WTC11 (cell line): ENCODE data around the gene OR14J1. TPM values are rescaled to one million over a fixed set of nuclear protein-coding genes. Genes with fewer than 3 reads are reported as not detected.

Source experiments
- ATAC-seq: fragments of 200-7000 bp; cut with Tn5 transposase; 2 replicates; pipeline ENCODE4 v1.10.0; 2021; ENCODE audit warnings: mild to moderate bottlenecking, moderate library complexity
- CTCF ChIA-PET: fragments of 300-600 bp; sonication (Branson Sonifier 250); formaldehyde crosslinking; loops from one replicate; lab custom pipeline; 2021; ENCODE audit warnings: antibody characterized with exemption; lab: Charles Lee
- POLR2A ChIA-PET: fragments of 350-600 bp; sonication (Branson Sonifier 250); formaldehyde crosslinking; loops from one replicate; lab custom pipeline; 2021; ENCODE audit warnings: antibody characterized with exemption; lab: Charles Lee
- DNase-seq: peaks from one replicate; pipeline ENCODE4 v3.0.0; 2021; ENCODE audit warnings: low spot score
- H3K27ac Mint-ChIP-seq: 2 replicates; pipeline ENCODE4 v1.8.0; 2021; ENCODE audit warnings: mixed read lengths
- H3K27me3 Mint-ChIP-seq: 2 replicates; pipeline ENCODE4 v1.8.0; 2021; ENCODE audit warnings: low read depth, mild to moderate bottlenecking, moderate library complexity, mixed read lengths
- H3K36me3 Mint-ChIP-seq: 2 replicates; pipeline ENCODE4 v1.8.0; 2021; ENCODE audit warnings: mixed read lengths
- H3K4me1 Mint-ChIP-seq: 2 replicates; pipeline ENCODE4 v1.8.0; 2022; ENCODE audit warnings: mixed read lengths
- H3K4me3 Mint-ChIP-seq: 2 replicates; pipeline ENCODE4 v1.8.0; 2021; ENCODE audit warnings: mild to moderate bottlenecking, moderate library complexity, mixed read lengths
- H3K9me3 Mint-ChIP-seq: 2 replicates; pipeline ENCODE4 v1.8.0; 2021; ENCODE audit warnings: mixed read lengths
- CBFB ChIP-seq: sonication (generic); formaldehyde crosslinking; IDR thresholded peaks from 2 replicates; pipeline ENCODE4 v1.8.1; 2022; ENCODE audit warnings: mild to moderate bottlenecking, low read depth, missing genetic modification reagents
- EMX1 ChIP-seq: fragments of 250-450 bp; sonication (Bioruptor Pico); IDR thresholded peaks from 2 replicates; pipeline ENCODE4 v1.8.0; 2021; ENCODE audit warnings: mild to moderate bottlenecking
- ETV6 ChIP-seq: sonication (generic); formaldehyde crosslinking; IDR thresholded peaks from 2 replicates; pipeline ENCODE4 v1.8.1; 2022; ENCODE audit warnings: mild to moderate bottlenecking, missing genetic modification reagents
- FOXJ3 ChIP-seq: sonication (generic); formaldehyde crosslinking; IDR thresholded peaks from 2 replicates; pipeline ENCODE4 v1.9.0; 2021; ENCODE audit warnings: missing genetic modification reagents, mild to moderate bottlenecking, borderline replicate concordance
- JAZF1 ChIP-seq: fragments of 250-450 bp; sonication (Bioruptor Pico); IDR thresholded peaks from 2 replicates; pipeline ENCODE4 v1.9.0; 2021; ENCODE audit warnings: moderate library complexity, mild to moderate bottlenecking, inconsistent platforms
- MXD4 ChIP-seq: fragments of 250-450 bp; sonication (Bioruptor Pico); IDR thresholded peaks from 2 replicates; pipeline ENCODE4 v1.8.0; 2021; ENCODE audit warnings: mild to moderate bottlenecking, moderate library complexity, borderline replicate concordance
- NFATC4 ChIP-seq: fragments of 250-450 bp; sonication (Bioruptor Pico); IDR thresholded peaks from 2 replicates; pipeline ENCODE4 v1.9.0; 2021; ENCODE audit warnings: mild to moderate bottlenecking
- NFYB ChIP-seq: sonication (generic); formaldehyde crosslinking; conservative IDR thresholded peaks from 2 replicates; pipeline ENCODE4 v1.8.0; 2022; ENCODE audit warnings: low read depth, missing genetic modification reagents
- NR1H2 ChIP-seq: sonication (generic); formaldehyde crosslinking; IDR thresholded peaks from 2 replicates; pipeline ENCODE4 v1.9.0; 2021; ENCODE audit warnings: mild to moderate bottlenecking, moderate library complexity, missing genetic modification reagents
- OVOL2 ChIP-seq: fragments of 250-450 bp; sonication (Bioruptor Pico); IDR thresholded peaks from 2 replicates; pipeline ENCODE4 v1.9.0; 2021; ENCODE audit warnings: mild to moderate bottlenecking, borderline replicate concordance
- SMAD4 ChIP-seq: sonication (generic); formaldehyde crosslinking; IDR thresholded peaks from 2 replicates; pipeline ENCODE4 v1.8.0; 2022; ENCODE audit warnings: mild to moderate bottlenecking, missing genetic modification reagents
- TP53 ChIP-seq: sonication (generic); formaldehyde crosslinking; IDR thresholded peaks from 2 replicates; pipeline ENCODE4 v1.8.1; 2023; ENCODE audit warnings: mild to moderate bottlenecking, missing genetic modification reagents
- ZNF317 ChIP-seq: sonication (generic); formaldehyde crosslinking; IDR thresholded peaks from 2 replicates; pipeline ENCODE4 v1.8.1; 2023; ENCODE audit warnings: low read depth, mild to moderate bottlenecking, moderate library complexity, missing genetic modification reagents, borderline replicate concordance
- ZNF396 ChIP-seq: fragments of 250-450 bp; sonication (Bioruptor Pico); IDR thresholded peaks from 2 replicates; pipeline ENCODE4 v1.8.0; 2021; ENCODE audit warnings: mild to moderate bottlenecking, moderate library complexity, borderline replicate concordance
- ZNF671 ChIP-seq: fragments of 250-450 bp; sonication (Bioruptor Pico); IDR thresholded peaks from 2 replicates; pipeline ENCODE4 v1.8.0; 2021; ENCODE audit warnings: mild to moderate bottlenecking
- total RNA-seq: library from RNA; stranded (reverse); gene quantifications from 3 replicates; pipeline ENCODE4 v1.2.3, GENCODE V29; 2021
- TF ChIP-seq, protein P1 (sequence below): sonication (generic); formaldehyde crosslinking; IDR thresholded peaks from 2 replicates; pipeline ENCODE4 v1.8.0; 2022; ENCODE audit warnings: mild to moderate bottlenecking, missing genetic modification reagents
- TF ChIP-seq, protein P2 (sequence below): fragments of 250-450 bp; sonication (Bioruptor Pico); IDR thresholded peaks from 2 replicates; pipeline ENCODE4 v1.8.0; 2021; ENCODE audit warnings: mild to moderate bottlenecking
- TF ChIP-seq, protein P3 (sequence below): sonication (generic); formaldehyde crosslinking; IDR thresholded peaks from 2 replicates; pipeline ENCODE4 v1.8.0; 2022; ENCODE audit warnings: mild to moderate bottlenecking, missing genetic modification reagents
- TF ChIP-seq, protein P4 (sequence below): sonication (generic); formaldehyde crosslinking; IDR thresholded peaks from 2 replicates; pipeline ENCODE4 v1.8.1; 2023; ENCODE audit warnings: mild to moderate bottlenecking, missing genetic modification reagents
- TF ChIP-seq, protein P5 (sequence below): fragments of 250-450 bp; sonication (Bioruptor Pico); conservative IDR thresholded peaks from 2 replicates; pipeline ENCODE4 v1.9.0; 2021; ENCODE audit warnings: mild to moderate bottlenecking
- TF ChIP-seq, protein P6 (sequence below): sonication (generic); formaldehyde crosslinking; IDR thresholded peaks from 2 replicates; pipeline ENCODE4 v1.8.1; 2022; ENCODE audit warnings: mild to moderate bottlenecking, moderate library complexity, missing genetic modification reagents
- TF ChIP-seq, protein P7 (sequence below): fragments of 250-450 bp; sonication (Bioruptor Pico); IDR thresholded peaks from 2 replicates; pipeline ENCODE4 v2.1.2; 2022; ENCODE audit warnings: mild to moderate bottlenecking, moderate library complexity

The OR14J1 gene
- total RNA-seq, 1 experiment from 2014 or later, result not detected

DNA sequence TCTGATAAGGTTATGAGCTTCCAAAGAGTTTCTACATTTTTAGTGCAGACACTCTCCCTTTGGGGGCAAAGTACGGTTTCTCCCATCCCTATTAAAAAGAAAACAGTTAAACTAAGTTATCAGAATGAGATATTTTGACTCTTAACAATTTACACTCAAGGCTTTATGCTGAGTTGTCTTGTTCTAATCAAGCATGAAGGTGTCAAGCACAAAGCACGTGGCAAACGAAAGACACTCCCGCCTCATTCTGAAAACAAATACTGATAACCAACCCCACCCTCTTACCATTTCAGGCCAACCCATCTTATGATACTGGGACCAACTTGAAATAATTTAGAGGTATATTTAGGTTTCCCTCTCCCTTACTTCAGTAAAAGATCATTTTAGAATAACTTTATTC lies 24.3 kb downstream of the OR14J1 start:
- H3K27ac Mint-ChIP-seq, result no peak overlapping the region
- no peaks in the 10 kb centered on the region for H3K4me1 Mint-ChIP-seq
- H3K36me3 Mint-ChIP-seq, result no peaks in the 10 kb centered on the region
- H3K9me3 Mint-ChIP-seq, result no peaks in the 10 kb centered on the region
- ChIA-PET POLR2A (no interaction called here), CTCF (no interaction called here)
- DNase-seq, result no peak
- peaks cover 2% of the 10 kb centered on the region for H3K27me3 Mint-ChIP-seq
- TF ChIP-seq NFYB (CRISPR knock-in tag), result no peak
- TF ChIP-seq, protein P1, sequence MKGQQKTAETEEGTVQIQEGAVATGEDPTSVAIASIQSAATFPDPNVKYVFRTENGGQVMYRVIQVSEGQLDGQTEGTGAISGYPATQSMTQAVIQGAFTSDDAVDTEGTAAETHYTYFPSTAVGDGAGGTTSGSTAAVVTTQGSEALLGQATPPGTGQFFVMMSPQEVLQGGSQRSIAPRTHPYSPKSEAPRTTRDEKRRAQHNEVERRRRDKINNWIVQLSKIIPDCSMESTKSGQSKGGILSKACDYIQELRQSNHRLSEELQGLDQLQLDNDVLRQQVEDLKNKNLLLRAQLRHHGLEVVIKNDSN (CRISPR knock-in tag), result no peak
- TF ChIP-seq NFATC4 (CRISPR knock-in tag), result no peak
- TF ChIP-seq ZNF671 (CRISPR knock-in tag), result no peak
- no peak overlapping the region for H3K4me3 Mint-ChIP-seq
- ATAC-seq, result no peak

DNA sequence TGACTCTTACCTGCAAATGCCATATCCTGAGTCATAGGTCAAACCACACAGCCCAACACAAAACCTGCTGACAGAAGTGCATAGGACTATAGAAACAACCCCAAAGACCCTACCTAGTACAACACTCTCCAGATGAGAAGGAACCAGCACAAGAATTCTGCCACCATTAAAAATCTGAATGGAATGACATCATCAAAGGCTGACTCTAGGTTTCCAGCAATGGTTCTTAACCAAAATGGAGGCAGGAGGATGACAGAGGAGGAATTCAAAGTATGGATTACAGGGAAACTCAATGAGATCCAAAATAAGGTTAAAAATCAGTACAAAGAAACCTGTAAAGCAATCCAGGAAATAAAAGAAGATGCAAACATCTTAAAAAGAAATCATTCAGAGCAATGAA lies 31.2 kb downstream of the OR14J1 start:
- no peaks in the 10 kb centered on the region for H3K36me3 Mint-ChIP-seq
- DNase-seq (no peak), ATAC-seq (no peak)
- no peak overlapping the region for H3K27ac Mint-ChIP-seq
- H3K4me3 Mint-ChIP-seq, result no peak overlapping the region
- H3K9me3 Mint-ChIP-seq, result peaks cover 16% of the 10 kb centered on the region
- POLR2A ChIA-PET, result no interaction called here
- CTCF ChIA-PET, result no interaction called here
- H3K27me3 Mint-ChIP-seq, result peaks cover 2% of the 10 kb centered on the region; the same call in 1 of the 2 replicates
- TF ChIP-seq, protein P2, sequence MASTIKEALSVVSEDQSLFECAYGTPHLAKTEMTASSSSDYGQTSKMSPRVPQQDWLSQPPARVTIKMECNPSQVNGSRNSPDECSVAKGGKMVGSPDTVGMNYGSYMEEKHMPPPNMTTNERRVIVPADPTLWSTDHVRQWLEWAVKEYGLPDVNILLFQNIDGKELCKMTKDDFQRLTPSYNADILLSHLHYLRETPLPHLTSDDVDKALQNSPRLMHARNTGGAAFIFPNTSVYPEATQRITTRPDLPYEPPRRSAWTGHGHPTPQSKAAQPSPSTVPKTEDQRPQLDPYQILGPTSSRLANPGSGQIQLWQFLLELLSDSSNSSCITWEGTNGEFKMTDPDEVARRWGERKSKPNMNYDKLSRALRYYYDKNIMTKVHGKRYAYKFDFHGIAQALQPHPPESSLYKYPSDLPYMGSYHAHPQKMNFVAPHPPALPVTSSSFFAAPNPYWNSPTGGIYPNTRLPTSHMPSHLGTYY (CRISPR knock-in tag), result no peak
- TF ChIP-seq, protein P3, sequence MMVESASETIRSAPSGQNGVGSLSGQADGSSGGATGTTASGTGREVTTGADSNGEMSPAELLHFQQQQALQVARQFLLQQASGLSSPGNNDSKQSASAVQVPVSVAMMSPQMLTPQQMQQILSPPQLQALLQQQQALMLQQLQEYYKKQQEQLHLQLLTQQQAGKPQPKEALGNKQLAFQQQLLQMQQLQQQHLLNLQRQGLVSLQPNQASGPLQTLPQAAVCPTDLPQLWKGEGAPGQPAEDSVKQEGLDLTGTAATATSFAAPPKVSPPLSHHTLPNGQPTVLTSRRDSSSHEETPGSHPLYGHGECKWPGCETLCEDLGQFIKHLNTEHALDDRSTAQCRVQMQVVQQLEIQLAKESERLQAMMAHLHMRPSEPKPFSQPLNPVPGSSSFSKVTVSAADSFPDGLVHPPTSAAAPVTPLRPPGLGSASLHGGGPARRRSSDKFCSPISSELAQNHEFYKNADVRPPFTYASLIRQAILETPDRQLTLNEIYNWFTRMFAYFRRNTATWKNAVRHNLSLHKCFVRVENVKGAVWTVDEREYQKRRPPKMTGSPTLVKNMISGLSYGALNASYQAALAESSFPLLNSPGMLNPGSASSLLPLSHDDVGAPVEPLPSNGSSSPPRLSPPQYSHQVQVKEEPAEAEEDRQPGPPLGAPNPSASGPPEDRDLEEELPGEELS (CRISPR knock-in tag), result no peak
- TF ChIP-seq EMX1 (no peak), FOXJ3 (CRISPR knock-in tag) (no peak), CBFB (CRISPR knock-in tag) (no peak), TP53 (no peak), JAZF1 (no peak), NR1H2 (CRISPR knock-in tag) (no peak)
- TF ChIP-seq, protein P4, sequence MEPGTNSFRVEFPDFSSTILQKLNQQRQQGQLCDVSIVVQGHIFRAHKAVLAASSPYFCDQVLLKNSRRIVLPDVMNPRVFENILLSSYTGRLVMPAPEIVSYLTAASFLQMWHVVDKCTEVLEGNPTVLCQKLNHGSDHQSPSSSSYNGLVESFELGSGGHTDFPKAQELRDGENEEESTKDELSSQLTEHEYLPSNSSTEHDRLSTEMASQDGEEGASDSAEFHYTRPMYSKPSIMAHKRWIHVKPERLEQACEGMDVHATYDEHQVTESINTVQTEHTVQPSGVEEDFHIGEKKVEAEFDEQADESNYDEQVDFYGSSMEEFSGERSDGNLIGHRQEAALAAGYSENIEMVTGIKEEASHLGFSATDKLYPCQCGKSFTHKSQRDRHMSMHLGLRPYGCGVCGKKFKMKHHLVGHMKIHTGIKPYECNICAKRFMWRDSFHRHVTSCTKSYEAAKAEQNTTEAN (CRISPR knock-in tag), result no peak
- TF ChIP-seq, all 79 proteins: peak for 0
- H3K4me1 Mint-ChIP-seq, result no peaks in the 10 kb centered on the region

DNA sequence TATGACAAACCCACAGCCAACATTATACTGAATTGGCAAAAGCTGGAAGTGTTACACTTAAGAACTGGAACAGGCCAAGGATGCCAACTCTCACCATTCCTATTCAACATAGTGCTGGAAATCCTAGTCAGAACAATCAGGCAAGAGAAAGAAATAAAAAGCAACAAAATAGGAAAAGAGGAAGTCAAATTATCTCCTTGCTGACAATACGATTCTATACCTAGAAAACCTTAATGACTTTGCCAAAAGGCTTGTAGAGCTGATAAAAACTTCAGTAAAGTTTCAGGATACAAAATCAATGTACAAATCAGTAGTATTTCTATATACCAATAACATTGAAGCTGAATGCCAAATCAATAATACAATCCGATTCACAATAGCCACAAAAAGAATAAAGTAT lies 34.8 kb downstream of the OR14J1 start:
- POLR2A ChIA-PET, result no interaction called here
- H3K27me3 Mint-ChIP-seq, result peaks cover 2% of the 10 kb centered on the region; the same call in 1 of the 2 replicates
- CTCF ChIA-PET, result no interaction called here
- TF ChIP-seq EMX1 (no peak), OVOL2 (CRISPR knock-in tag) (no peak), SMAD4 (CRISPR knock-in tag) (no peak), NFYB (CRISPR knock-in tag) (no peak), ZNF317 (CRISPR knock-in tag) (no peak), ZNF396 (CRISPR knock-in tag) (no peak), ETV6 (CRISPR knock-in tag) (no peak), MXD4 (CRISPR knock-in tag) (no peak)
- TF ChIP-seq, protein P5, sequence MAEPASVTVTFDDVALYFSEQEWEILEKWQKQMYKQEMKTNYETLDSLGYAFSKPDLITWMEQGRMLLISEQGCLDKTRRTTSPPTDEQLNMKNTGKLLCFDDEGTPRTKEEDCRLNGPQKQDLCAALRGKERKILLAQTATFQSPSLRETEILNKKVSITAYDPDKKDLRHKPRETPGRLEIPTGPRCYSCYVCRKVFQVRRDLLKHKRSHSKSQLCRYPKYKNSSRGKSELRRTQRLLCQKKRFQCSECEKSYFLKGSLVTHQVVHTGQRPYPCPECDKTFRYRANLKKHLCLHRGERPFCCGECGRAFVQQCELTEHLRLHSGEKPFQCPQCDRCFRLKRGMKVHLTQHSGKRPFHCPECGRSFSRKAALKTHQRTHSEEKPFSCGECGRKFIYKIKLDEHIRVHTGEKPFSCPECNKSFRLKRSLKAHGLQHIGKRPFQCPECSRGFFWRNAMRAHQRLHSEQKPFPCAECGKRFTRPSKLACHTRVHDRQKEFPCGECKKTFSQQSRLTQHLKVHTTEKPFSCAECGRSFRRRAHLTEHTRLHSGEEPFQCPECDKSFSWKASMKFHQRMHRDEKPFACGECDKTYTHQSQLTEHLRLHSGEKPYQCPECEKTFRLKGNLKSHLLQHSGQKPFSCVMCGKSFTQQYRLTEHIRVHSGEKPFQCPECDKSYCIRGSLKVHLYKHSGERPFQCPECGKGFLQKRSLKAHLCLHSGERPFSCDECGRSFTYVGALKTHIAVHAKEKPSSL (CRISPR knock-in tag), result no peak
- TF ChIP-seq, protein P6, sequence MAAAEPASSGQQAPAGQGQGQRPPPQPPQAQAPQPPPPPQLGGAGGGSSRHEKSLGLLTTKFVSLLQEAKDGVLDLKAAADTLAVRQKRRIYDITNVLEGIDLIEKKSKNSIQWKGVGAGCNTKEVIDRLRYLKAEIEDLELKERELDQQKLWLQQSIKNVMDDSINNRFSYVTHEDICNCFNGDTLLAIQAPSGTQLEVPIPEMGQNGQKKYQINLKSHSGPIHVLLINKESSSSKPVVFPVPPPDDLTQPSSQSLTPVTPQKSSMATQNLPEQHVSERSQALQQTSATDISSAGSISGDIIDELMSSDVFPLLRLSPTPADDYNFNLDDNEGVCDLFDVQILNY, result no peak
- TF ChIP-seq, protein P7, sequence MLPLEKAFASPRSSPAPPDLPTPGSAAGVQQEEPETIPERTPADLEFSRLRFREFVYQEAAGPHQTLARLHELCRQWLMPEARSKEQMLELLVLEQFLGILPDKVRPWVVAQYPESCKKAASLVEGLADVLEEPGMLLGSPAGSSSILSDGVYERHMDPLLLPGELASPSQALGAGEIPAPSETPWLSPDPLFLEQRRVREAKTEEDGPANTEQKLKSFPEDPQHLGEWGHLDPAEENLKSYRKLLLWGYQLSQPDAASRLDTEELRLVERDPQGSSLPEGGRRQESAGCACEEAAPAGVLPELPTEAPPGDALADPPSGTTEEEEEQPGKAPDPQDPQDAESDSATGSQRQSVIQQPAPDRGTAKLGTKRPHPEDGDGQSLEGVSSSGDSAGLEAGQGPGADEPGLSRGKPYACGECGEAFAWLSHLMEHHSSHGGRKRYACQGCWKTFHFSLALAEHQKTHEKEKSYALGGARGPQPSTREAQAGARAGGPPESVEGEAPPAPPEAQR (CRISPR knock-in tag), result no peak

More for the DNA sequence above, 34.8 kb downstream of the OR14J1 start:
- Mint-ChIP-seq H3K4me1 (no peaks in the 10 kb centered on the region), H3K27ac (no peak overlapping the region), H3K36me3 (no peaks in the 10 kb centered on the region), H3K4me3 (no peak overlapping the region), H3K9me3 (peaks cover 16% of the 10 kb centered on the region)
- no peak for ATAC-seq
- no peak for DNase-seq
